ENCODE data around the gene KDM7A. TPM values are rescaled to one million over a fixed set of nuclear protein-coding genes. Genes with fewer than 3 reads are reported as not detected.

Gene KDM7A
- total RNA-seq, 4 donors from 2014 or later, result 11.1 to 29.8 (median 20.7) TPM

DNA sequence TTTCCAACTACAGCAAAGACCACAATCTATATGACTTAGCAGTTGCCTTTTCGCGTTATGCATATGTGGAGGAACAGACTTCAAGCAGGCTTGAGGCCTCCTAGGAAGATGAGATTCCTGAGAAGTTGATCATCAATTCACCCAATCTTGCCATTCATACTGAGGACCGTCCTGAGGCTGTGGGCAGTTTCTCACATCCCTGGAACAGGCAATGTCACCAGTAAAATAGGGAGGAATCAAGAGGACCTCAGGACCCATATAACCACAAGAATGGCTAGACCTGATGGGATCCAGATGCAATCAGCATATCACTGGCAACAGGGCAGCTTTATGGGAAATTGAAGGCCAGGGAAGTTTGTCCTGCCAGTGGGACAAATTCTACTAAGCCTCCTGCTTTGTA lies 17.3 kb downstream of the KDM7A start:
- no peak for TF ChIP-seq POLR2A (IDR thresholded peaks at IDR 0.05)
- TF ChIP-seq, protein P1, sequence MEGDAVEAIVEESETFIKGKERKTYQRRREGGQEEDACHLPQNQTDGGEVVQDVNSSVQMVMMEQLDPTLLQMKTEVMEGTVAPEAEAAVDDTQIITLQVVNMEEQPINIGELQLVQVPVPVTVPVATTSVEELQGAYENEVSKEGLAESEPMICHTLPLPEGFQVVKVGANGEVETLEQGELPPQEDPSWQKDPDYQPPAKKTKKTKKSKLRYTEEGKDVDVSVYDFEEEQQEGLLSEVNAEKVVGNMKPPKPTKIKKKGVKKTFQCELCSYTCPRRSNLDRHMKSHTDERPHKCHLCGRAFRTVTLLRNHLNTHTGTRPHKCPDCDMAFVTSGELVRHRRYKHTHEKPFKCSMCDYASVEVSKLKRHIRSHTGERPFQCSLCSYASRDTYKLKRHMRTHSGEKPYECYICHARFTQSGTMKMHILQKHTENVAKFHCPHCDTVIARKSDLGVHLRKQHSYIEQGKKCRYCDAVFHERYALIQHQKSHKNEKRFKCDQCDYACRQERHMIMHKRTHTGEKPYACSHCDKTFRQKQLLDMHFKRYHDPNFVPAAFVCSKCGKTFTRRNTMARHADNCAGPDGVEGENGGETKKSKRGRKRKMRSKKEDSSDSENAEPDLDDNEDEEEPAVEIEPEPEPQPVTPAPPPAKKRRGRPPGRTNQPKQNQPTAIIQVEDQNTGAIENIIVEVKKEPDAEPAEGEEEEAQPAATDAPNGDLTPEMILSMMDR (IDR thresholded peaks at IDR 0.05), result no peak
- H3K9me3 ChIP-seq, result no peaks in the 10 kb centered on the region
- no peak overlapping the region for H3K4me3 ChIP-seq (replicated peaks in 1 of 3)
- no peaks in the 10 kb centered on the region for H3K27me3 ChIP-seq
- peaks cover 0 to 5% of the 10 kb centered on the region in 2 donors for H3K4me1 ChIP-seq
- H3K27ac ChIP-seq, result no peak overlapping the region
- 90 to 97% methylated on average over 3 of the region's 3 CpGs for WGBS, 2 donors
- no peaks in the 10 kb centered on the region for H3K36me3 ChIP-seq
- intact Hi-C loops (cut with DNase I), result no loop called here
- no peak for DNase-seq

DNA sequence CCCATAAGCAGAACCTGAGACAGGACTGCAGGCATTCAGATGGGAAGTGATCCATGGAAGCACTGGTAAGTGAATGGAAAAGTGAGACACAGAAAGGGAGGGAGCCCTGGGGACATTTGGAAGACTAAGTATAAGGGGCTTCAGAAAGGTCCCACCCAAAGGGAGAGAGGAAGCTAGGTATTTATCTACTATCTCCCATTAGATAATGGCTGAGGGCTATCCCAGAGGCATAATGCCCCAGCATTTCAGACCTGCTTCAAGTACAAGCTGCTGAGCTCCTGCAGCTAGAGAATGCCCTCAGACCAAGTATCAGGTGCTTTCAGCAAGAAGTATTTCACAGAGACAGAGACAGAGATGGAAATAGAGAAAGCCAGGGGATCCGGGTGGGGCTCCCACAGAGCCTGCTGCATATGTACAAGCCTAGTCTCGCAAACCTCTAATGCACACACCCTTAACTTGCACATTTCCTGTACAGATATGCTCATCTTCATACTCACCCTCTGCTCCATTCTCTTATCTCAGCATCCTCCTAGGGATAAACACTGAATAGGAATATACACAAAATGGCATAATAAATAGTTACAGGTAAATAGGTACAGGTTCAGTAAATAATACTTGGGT lies 20.2 kb downstream of the KDM7A start:
- Histone ChIP-seq H3K27me3 (no peaks in the 10 kb centered on the region), H3K9me3 (no peaks in the 10 kb centered on the region), H3K4me1 (peaks cover 0 to 5% of the 10 kb centered on the region in 2 donors), H3K27ac (no peak overlapping the region), H3K36me3 (no peaks in the 10 kb centered on the region), H3K4me3 (replicated peaks in 1 of 3) (no peak overlapping the region)
- intact Hi-C loops (cut with DNase I), result no loop called here
- TF ChIP-seq, protein P1 (IDR thresholded peaks at IDR 0.05), result no peak
- TF ChIP-seq POLR2A (IDR thresholded peaks at IDR 0.05), result no peak
- WGBS, 2 donors, result 91 to 98% methylated on average over 2 of the region's 2 CpGs
- DNase-seq, result no peak

GRCh38 chr7:140155428-140155827 lies 21.4 kb downstream of the KDM7A start:
- TF ChIP-seq POLR2A (IDR thresholded peaks at IDR 0.05), result no peak
- TF ChIP-seq, protein P1 (IDR thresholded peaks at IDR 0.05), result no peak
- peaks cover 0 to 5% of the 10 kb centered on the region in 2 donors for H3K4me1 ChIP-seq
- no peak overlapping the region for H3K4me3 ChIP-seq (replicated peaks in 1 of 3)
- no peaks in the 10 kb centered on the region for H3K9me3 ChIP-seq
- intact Hi-C loops (cut with DNase I), result no loop called here
- no peak overlapping the region for H3K27ac ChIP-seq
- no peaks in the 10 kb centered on the region for H3K27me3 ChIP-seq
- WGBS, 2 donors, result 86 to 89% methylated on average over 4 of the region's 4 CpGs
- DNase-seq, result no peak
- H3K36me3 ChIP-seq, result no peaks in the 10 kb centered on the region

DNA sequence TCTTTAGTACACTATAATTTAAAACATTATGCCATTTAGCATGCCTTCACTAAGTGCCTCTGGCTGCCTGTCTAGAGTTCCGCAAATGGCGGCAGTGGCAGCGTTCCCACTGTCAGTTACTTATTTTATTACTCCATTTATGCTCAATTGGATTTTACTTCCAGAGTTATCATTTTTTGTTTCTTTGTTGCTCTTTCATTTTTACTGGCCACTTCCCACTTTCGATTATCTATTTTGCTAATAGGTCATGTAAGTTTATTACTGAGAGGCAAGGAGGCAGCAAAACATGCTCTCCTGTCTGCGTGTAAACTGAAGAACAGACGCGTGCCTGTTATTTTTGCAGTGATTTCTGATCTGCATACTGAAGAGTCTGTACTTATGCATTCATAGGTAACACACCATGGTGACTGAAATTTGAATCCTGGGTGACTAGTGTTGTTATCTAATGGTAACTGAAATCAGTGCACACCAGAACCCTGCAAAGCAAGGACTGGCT lies 23.1 kb downstream of the KDM7A start:
- TF ChIP-seq, protein P1 (IDR thresholded peaks at IDR 0.05), result no peak
- TF ChIP-seq POLR2A (IDR thresholded peaks at IDR 0.05), result no peak
- no peaks in the 10 kb centered on the region for H3K27me3 ChIP-seq
- WGBS, 2 donors, result 85 to 86% methylated on average over 7 of the region's 7 CpGs
- H3K36me3 ChIP-seq, result no peaks in the 10 kb centered on the region
- DNase-seq, result no peak
- H3K27ac ChIP-seq, result no peak overlapping the region
- intact Hi-C loops (cut with DNase I), result no loop called here
- H3K9me3 ChIP-seq, result no peaks in the 10 kb centered on the region
- peaks cover 0 to 5% of the 10 kb centered on the region in 2 donors for H3K4me1 ChIP-seq
- H3K4me3 ChIP-seq (replicated peaks in 1 of 3), result no peak overlapping the region

DNA sequence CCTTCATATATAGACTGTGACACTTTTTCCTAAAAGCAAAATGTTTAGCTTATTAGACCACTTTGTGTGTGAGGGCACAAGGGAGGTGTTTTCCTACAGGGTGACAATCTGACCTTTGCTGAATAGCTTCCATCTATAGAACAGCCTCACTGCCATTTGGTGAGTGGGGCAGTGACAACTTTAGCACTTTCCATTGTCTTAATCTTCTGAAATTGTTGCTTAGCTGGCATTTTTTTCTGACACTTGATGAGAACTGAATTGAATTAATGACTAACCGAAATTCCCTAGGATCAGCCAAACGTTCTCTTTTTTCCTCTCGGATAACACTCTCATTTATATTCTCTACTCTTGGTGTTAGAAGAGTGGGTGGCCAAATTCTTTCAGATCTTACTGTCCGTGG lies 30.2 kb downstream of the KDM7A start:
- H3K27ac ChIP-seq, result no peak overlapping the region
- H3K4me3 ChIP-seq (replicated peaks in 1 of 3), result no peak overlapping the region
- TF ChIP-seq, protein P1 (IDR thresholded peaks at IDR 0.05), result no peak
- no peak for TF ChIP-seq POLR2A (IDR thresholded peaks at IDR 0.05)
- intact Hi-C loops (cut with DNase I), result no loop called here
- H3K27me3 ChIP-seq, result no peaks in the 10 kb centered on the region
- H3K4me1 ChIP-seq, result no peaks in the 10 kb centered on the region
- WGBS, 2 donors, result 86 to 90% methylated on average over 4 of the region's 4 CpGs
- no peaks in the 10 kb centered on the region for H3K9me3 ChIP-seq
- H3K36me3 ChIP-seq, result no peaks in the 10 kb centered on the region
- no peak for DNase-seq
